Measurements from ENCODE around the gene LIN54.

The LIN54 gene

GRCh38 chr4:82885410-82885809, 125.2 kb downstream of the LIN54 start:
- peaks cover 9 to 25% of the 10 kb centered on the region in 2 donors for H3K4me1 Mint-ChIP-seq
- no peak for DNase-seq
- H3K9me3 Mint-ChIP-seq: no peaks in the 10 kb centered on the region
- peak overlapping the region; percentile 5 for H3K27ac Mint-ChIP-seq
- peaks cover 10 to 22% of the 10 kb centered on the region in 2 donors for H3K36me3 Mint-ChIP-seq
- H3K4me3 Mint-ChIP-seq: no peak overlapping the region
- no peaks in the 10 kb centered on the region for H3K27me3 Mint-ChIP-seq
- no peak for ATAC-seq (replicated peaks)

All from stimulated activated naive B cell treated with anti-CD40 and anti-IgM and Interleukin-4, amounts not matched to agents 10 μg/mL and 1 μg/mL and 100 μg/mL, for 72 hours (primary cell).